Stimulated activated CD4-positive, alpha-beta T cell treated with anti-CD3 and anti-CD28 coated beads, Interleukin-4, amount 100 ng/mL, for 1 hour (primary cell): ENCODE results near the gene GPR101.

Source experiments
- DNase-seq: peaks from one replicate; pipeline ENCODE4 v3.0.0-alpha.2; 2020

GPR101 gene

GRCh38 chrX:137033774-137034507, at the start of gene GPR101:
Gene GPR101 (minus strand): TSS chrX:137033995. CDS start chrX:137031674, 2,321 bp downstream.
- peak; percentile 4 for DNase-seq

GRCh38 chrX:137081239-137081638, 47.4 kb upstream of the GPR101 start:
- DNase-seq: no peak

- no peak for DNase-seq
Measured at GRCh38 chrX:137072396-137072795, 38.6 kb upstream of the GPR101 start.

GRCh38 chrX:137071596-137071995, 37.8 kb upstream of the GPR101 start:
- DNase-seq: no peak

GRCh38 chrX:137067147-137067546, 33.4 kb upstream of the GPR101 start:
- DNase-seq: no peak

GRCh38 chrX:137062915-137063617, 29.3 kb upstream of the GPR101 start:
- DNase-seq: no peak

GRCh38 chrX:137058339-137059127, 24.7 kb upstream of the GPR101 start:
- DNase-seq: no peak

GRCh38 chrX:137052643-137053235, 18.9 kb upstream of the GPR101 start:
- peak; percentile 42 for DNase-seq

- DNase-seq: peak; percentile 79
Measured at GRCh38 chrX:137051978-137052642, 18.3 kb upstream of the GPR101 start.

GRCh38 chrX:137044893-137045292, 11.1 kb upstream of the GPR101 start:
- DNase-seq: no peak

GRCh38 chrX:137043736-137044135, 9.9 kb upstream of the GPR101 start:
- no peak for DNase-seq

- no peak for DNase-seq
Measured at GRCh38 chrX:137041329-137041728, 7.5 kb upstream of the GPR101 start.

GRCh38 chrX:137040113-137040794, 6.5 kb upstream of the GPR101 start:
- DNase-seq: no peak

GRCh38 chrX:137034508-137034872, 695 bp upstream of the GPR101 start:
- no peak for DNase-seq

- DNase-seq: no peak
Measured at GRCh38 chrX:137032841-137033773, 688 bp downstream of the GPR101 start.

GRCh38 chrX:137032341-137032694, 1.5 kb downstream of the GPR101 start:
- no peak for DNase-seq

GRCh38 chrX:137031517-137032340, 2.1 kb downstream of the GPR101 start:
- DNase-seq: peak; percentile 54

- no peak for DNase-seq
Measured at GRCh38 chrX:137031039-137031438, 2.8 kb downstream of the GPR101 start.

GRCh38 chrX:137028699-137029098, 5.1 kb downstream of the GPR101 start:
- no peak for DNase-seq

- no peak for DNase-seq
Measured at GRCh38 chrX:137025930-137026329, 7.9 kb downstream of the GPR101 start.
